ENCODE results near the gene BOC. TPM values are rescaled to one million over a fixed set of nuclear protein-coding genes. Genes with fewer than 3 reads are reported as not detected.

Gene BOC
- 3.0 and 4.1 TPM in 2 replicates for total RNA-seq (2014; rRNA removed; shearing (Covaris generic))
- 2.1 and 3.2 TPM in 2 replicates for polyA plus RNA-seq (2016; fragmentation: Nextera tagmentation; extraction: Ambion mirVana)
- long read RNA-seq, partial matches to known transcripts = 2 of 5 reads
- long read RNA-seq, other reads (novel, unspliced or antisense) = 1 of 5 reads

- DNase-seq (ENCODE audit: low spot score) (peak; percentile 75), ATAC-seq (peak; percentile 59)
- H3K27me3 Mint-ChIP-seq (ENCODE audit: insufficient read depth, low read depth, poor library complexity) = peaks cover 16% of the 10 kb centered on the region
- peaks cover 48% of the 10 kb centered on the region for H3K4me1 Mint-ChIP-seq
- no peaks in the 10 kb centered on the region for H3K79me2 ChIP-seq (replicated peaks; ENCODE audit: insufficient read depth)
- H3K4me2 ChIP-seq = peak within 1 kb of the TSS; percentile 99
- no peaks in the 10 kb centered on the region for H3K9me2 ChIP-seq (ENCODE audit: insufficient read depth)
- H3K36me3 ChIP-seq (ENCODE audit: insufficient read depth) = no peaks in the 10 kb centered on the region
- 0 out of 3 replicates have a peak, but pooled peaks cover 3% of the 10 kb centered on the region for H3K9me3 Mint-ChIP-seq
- H3K27ac ChIP-seq (ENCODE audit: low read depth) = no peak within 1 kb of the TSS
- TF ChIP-seq POLR2AphosphoS5 (IDR thresholded peaks at IDR 0.05; ENCODE audit: low read depth) (0 out of 2 replicates have a peak, but pooled peaks have one; percentile 40), ZNF462 (CRISPR knock-in tag; IDR thresholded peaks at IDR 0.05) (no peak)
- TF ChIP-seq, protein P1, sequence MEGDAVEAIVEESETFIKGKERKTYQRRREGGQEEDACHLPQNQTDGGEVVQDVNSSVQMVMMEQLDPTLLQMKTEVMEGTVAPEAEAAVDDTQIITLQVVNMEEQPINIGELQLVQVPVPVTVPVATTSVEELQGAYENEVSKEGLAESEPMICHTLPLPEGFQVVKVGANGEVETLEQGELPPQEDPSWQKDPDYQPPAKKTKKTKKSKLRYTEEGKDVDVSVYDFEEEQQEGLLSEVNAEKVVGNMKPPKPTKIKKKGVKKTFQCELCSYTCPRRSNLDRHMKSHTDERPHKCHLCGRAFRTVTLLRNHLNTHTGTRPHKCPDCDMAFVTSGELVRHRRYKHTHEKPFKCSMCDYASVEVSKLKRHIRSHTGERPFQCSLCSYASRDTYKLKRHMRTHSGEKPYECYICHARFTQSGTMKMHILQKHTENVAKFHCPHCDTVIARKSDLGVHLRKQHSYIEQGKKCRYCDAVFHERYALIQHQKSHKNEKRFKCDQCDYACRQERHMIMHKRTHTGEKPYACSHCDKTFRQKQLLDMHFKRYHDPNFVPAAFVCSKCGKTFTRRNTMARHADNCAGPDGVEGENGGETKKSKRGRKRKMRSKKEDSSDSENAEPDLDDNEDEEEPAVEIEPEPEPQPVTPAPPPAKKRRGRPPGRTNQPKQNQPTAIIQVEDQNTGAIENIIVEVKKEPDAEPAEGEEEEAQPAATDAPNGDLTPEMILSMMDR (conservative IDR thresholded peaks at IDR 0.05; ENCODE audit: low read depth in 2 of 2) = no peak
- H3K4me1 ChIP-seq (ENCODE audit: insufficient read depth) = peaks cover 28% of the 10 kb centered on the region; the same call in 1 of the 2 replicates
- H2AFZ ChIP-seq = peak within 1 kb of the TSS; percentile 99
- no peaks in the 10 kb centered on the region for H3F3A ChIP-seq (replicated peaks; ENCODE audit: low read depth)
- H3K36me3 Mint-ChIP-seq (ENCODE audit: low read depth) = peaks cover 1% of the 10 kb centered on the region; the same call in 1 of the 3 replicates
- peak within 1 kb of the TSS; percentile 92 for H3K4me3 ChIP-seq
- peak within 1 kb of the TSS; percentile 84 for H3K4me3 Mint-ChIP-seq
- H3K27me3 ChIP-seq (ENCODE audit: insufficient read depth) = peaks cover 21% of the 10 kb centered on the region
- H4K20me1 ChIP-seq (replicated peaks; ENCODE audit: insufficient read depth) = no peaks in the 10 kb centered on the region; the same call in 1 of the 2 replicates
- H3K27ac Mint-ChIP-seq = peak within 1 kb of the TSS; percentile 76
Measured at GRCh38 chr3:113211330-113212149, at the start of gene BOC. TSS of gene BOC (plus strand) at chr3:113211557. CDS start at chr3:113249803, 38,246 bp downstream.
